Measurements from ENCODE around the gene POLG2.

GRCh38 chr17:64477849-64478248 is 19.0 kb downstream of the POLG2 start:
- no peak for TF ChIP-seq REST (IDR thresholded peaks at IDR 0.05; ENCODE audit: borderline replicate concordance)
- TF ChIP-seq SMC3 (conservative IDR thresholded peaks at IDR 0.05; ENCODE audit: poor library complexity) = no peak
- TF ChIP-seq RAD21 (conservative IDR thresholded peaks at IDR 0.05) = no peak
